Putamen (tissue), 1 donor: ENCODE measurements around the gene BTBD16.

ENCODE experiments used
- DNase-seq: peaks from one replicate; pipeline ENCODE4 v3.0.0-alpha.2; 2016; ENCODE audit warnings: low spot score

BTBD16 gene

DNA sequence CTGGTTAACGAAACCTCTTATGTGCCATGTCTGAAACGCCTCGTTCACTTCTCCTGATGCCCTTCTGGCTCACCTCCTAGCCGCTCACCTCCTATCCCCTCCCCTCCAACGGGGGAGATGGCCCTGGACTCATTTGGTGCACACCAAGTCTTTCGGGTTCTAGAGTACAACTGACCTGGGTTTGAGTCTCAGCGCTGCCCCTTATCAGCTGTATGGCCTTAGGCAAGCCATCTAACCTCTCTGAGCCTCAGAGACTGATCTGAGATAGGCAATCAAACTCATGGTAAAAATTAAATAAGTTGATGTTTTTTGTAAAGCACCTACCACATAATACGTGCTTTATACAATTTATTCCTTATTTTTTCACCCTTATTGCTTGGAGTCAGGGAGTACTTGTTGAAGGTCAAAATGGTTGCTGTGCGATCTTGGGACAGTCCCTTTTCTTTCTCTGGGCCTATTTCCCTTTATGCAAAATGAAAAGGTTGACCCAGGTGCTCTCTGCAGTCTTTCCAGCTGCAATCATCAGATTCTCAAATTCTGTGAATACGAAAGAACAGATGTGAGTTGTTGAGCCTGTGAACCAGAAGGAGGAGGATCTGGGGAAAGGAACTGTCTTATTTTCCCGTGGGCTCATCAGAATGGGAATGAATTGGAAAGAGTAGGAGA lies 72.2 kb downstream of the BTBD16 start:
- no peak for DNase-seq

DNA sequence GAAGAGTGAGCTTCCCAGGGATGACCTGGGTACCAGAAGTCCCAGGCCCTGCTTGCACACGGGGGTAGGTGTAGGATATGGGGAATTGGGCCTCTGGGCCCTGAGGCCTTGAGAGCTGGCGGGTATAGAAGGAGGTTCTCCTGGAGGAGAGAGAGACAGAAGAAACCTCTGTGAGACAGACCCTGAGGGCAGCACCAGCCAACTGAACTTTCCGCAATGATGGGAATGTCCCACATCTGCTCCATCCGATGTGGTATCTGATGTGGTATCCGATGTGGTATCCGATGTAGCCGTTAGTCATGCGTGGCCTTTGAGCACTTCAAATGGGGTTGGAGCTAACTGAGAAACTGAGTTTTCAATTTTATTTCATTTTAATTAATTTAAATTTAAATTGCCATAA lies 72.8 kb downstream of the BTBD16 start:
- no peak for DNase-seq

DNA sequence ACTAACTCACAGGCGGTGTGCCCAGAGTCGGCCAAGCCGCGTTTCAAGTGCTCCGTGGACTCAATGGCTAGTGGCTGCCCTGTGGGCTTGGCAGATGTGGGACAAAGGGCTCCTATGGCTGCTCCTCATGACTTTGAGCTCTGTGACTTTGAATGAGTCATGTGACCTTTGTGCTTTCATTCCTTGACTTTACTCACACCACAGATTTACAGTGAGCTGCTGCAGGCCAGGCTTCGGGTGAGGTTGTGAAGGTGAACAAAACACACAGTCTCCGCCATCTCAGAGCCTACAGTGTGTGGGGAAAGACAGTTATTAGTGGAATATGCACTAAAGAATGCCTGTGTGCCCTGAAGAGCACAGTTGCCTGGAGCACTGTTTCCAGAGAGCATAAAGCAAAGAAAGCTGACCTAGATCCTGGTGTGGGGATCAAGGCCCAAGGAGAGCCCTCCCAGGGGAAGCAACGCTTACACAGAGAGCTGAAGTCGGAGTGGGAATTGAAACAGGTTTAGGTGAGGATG lies 73.7 kb downstream of the BTBD16 start:
- DNase-seq: peak; percentile 72

DNA sequence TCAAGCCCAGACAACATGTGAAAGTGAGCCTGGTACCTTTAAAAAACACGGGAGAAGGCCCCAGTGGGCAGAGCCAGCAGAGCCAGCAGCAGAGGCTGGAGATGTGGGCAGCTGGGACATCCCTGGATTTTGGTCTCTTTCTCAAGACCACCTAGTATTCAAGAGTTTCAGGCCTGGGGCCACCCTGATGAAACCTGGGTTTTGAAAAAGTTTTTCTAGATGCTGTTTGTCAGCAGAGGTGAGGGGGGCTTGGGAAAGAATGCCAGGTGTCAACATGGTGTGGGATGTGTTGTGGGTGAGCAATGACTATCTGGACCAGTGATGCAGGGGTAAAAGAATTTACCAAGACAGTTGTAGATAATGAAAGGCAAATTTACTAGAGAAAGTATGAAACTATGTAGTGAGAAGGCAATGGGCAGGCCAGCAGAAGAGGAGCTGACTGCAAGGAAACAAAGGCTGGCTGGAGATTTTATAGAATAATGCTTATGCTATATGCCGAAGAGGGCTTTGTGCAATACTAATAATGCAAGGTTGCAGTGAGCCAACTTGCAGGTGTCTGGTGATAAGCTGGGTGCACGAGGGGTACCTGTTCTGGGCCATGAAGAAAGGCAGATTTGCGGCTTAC lies 75.3 kb downstream of the BTBD16 start:
- no peak for DNase-seq

DNA sequence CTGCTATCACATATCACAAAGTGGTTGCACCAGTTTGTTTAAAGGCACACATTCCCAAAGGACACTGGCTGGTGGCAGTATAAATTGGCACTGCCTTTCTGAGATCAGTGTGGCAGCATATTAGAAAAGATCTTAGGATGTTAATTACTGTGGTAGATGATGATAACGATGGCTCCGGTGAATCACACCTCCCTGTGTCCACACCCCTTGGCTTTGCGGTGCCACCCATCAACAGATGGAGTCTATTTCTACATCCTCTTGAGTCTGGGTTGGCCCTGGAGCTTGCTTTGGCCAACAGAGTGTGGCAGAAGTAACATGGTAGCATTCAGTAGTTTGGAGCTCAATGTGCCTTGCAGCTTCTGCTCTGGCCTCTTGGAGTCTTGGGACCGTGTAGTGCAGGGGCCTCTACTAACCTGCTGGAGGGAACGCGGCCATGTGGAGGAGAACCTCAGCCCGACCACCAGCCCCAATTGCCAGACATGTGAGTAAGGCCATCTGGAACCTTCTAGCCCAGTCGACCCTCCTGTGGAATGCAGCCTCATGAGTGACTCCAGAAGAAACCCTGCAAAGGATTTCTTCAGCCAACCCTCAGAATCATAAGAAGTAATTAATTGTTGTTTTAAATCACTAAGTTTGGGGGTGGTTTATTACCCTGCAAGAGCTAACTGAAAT lies 76.2 kb downstream of the BTBD16 start:
- no peak for DNase-seq

DNA sequence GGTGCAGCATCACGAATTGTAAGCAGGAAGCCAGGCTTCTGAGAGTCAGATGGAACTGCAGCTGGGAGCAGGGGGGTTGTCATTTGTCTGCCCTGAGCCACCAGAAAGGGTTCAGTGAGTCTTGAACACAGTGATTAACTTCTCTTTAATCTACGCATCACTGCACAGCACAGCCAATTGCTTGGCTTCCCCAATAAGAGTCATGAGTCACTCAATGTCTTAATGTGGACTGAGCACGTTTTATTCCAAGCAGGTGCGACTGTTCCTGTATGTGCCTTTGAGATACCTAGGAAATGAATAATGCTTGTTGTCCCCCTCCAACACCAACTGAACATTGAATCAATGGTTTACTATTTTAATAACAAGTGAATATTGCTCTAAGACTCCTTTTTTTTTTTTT lies 77.4 kb downstream of the BTBD16 start:
- no peak for DNase-seq

DNA sequence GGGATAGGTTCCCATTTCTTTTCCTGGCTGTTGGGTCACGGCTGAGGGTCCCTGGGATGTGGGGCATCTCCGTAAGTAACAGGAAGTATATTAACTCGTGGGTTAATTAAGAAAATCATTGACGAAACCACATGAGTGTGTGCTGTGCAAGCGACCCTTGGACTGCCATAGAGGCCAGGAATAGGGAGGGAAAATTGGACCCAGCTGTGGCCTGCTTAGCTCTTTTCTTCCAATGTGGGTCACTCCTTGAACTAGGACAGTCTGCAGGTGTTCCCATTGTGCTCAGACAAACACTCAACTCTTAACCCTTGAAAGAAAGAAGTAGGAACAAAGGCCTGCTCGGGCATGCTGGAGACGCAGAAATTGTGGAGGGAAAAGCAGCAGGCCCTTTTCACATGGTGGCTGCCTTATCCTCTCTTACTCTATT lies 77.9 kb downstream of the BTBD16 start:
- DNase-seq: no peak

DNA sequence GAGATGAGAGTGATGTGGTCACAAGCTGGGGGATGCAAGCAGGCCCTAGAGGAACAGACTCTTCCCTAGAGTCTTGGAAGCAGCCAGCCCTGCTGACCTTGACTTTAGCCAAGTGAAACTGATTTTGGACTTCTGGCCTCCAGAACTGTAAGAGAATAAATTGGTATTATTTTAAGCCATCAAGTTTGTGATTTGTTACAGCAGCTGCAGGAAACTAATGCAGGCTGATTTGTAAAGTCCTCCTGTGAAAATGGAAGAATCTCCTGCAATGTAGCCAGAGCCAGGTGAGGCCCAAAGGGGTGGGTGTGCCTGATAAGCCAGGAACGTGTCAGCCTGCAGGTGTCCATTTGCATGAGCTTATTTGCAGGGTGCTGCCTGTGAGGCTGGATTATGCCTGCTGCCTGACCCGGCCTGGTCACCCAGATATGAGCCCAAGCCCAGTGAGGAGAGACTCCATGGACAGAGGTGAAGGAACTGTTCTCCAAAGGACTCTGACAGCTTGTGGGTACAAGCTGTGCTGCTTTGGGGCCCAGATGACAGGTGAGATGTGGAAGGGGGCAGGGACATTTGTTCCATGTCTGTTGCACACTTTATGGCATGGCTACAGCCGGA lies 78.8 kb downstream of the BTBD16 start:
- no peak for DNase-seq

DNA sequence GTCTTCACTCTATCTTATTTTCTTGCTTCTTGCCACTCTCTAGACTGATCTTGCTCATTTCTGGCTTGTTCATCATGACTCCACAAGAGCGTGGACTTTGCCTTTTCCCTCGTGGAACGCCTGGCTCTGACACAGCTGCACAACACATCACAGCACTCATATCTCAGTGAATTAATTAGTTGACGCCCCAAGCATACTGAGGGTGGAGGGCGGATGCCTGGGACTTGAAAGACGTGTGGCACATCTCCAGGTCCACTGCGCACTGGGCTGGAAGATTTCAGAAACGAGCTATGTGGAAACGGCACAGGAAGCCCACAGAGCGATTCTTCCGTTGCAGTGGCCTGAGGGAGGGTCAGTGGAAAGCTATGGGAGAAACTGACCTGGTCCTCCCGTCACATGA lies 79.8 kb downstream of the BTBD16 start:
- DNase-seq: no peak

DNA sequence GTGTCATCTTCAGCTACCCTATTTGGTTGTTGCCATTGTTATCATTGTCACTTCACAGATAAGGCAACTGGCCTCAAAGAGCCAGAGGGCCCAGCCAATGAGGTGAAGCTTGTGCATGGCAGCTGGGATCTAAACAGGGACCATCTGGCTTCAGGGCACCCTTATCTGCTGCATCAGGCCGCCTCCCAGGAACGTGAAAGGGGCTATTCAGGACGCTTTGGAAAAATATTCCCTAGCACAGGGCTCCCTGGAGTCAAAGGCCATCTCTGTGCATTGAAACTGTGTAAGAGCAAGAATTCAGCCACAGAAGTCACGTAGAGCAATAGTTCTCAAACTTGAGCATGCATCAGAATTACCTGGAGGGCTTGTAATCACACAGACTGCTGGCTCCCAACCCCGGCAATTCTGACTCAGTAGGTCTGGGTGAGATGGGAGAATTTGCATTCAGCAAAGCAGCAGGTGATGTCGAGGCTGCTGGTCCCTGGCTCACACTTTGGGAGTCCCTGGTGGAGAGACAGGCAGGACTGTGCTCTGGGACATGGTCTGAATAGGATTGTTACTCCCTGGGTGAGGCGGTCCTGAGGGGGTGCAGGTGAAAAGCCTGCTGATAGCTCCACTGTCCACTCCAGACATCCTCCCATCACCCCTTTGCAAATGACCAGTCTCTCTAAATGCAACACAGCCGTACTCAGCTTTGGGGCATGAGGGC lies 81.9 kb downstream of the BTBD16 start:
- DNase-seq: no peak

DNA sequence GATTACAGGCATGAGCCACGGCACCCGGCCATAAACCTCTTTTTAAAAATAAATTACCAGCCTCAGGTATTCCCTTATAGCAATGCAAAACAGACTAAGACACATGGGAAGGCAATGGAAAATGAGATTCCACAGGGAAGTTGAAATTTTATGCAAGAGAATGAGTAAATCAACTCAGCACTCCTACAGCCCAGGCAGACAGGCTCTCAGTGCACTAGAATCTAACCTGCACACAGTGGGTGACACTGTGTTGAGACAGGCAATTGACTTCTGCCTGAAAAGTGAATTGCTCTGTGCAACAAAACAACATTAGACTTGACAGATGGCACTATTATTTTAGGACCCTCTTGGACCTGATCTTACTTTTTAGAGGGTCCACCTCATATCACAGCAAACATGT lies 83.3 kb downstream of the BTBD16 start:
- DNase-seq: no peak

DNA sequence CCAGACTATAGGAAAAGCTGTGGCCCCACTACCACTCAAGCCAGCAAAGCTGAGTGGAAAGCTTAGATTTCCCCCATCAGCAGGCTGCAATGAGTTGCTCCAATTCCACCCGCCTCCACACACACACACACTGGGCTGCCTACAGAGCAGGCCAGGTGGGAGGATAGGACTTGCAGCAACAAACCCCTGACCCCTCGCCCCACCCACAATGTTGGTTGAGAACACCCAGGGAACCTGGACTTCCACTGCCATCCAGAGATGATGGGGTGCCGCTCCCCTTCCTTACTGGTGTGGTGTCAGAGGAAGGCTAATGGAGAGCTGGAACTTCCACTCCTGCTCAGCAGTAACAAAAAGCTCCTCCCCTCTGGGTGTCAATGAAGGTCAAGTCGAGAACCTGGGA lies 86.6 kb downstream of the BTBD16 start:
- DNase-seq: no peak

DNA sequence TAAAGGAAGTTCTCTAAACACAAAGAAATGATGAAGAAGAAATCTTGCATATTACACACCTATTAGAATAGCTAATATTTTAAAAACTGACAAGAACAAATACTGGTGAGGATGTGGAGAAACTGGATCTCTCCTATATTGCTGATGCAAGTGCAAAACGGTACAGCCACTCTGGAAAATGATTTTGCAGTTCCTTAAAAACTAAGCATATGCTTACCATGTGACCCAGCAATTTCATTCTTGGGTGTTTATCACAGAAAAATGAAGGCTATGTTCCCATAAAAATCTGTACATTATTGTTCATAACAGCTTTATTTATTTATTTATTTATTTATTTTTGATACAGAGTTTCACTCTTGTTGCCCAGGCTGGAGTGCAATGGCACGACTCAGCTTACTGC lies 88.5 kb downstream of the BTBD16 start:
- no peak for DNase-seq

DNA sequence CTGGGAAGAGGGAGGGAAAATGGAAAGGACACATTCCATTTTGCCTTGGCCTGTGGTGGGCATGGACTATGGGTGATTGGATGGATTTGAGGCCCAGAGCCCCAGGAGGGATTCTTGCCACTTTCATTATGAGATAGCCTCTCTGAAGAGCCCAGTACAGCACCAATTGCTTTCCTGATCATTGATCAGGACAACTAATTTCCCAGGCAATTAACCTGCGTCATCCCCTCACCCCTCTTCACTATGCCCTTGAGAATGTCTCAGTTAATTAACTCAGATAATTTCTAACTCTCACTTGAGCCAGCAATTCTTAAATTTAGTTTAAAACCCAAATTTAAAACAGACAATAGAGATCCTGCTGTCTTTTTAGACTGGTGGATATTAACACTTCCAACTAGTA lies 90.0 kb downstream of the BTBD16 start:
- no peak for DNase-seq

DNA sequence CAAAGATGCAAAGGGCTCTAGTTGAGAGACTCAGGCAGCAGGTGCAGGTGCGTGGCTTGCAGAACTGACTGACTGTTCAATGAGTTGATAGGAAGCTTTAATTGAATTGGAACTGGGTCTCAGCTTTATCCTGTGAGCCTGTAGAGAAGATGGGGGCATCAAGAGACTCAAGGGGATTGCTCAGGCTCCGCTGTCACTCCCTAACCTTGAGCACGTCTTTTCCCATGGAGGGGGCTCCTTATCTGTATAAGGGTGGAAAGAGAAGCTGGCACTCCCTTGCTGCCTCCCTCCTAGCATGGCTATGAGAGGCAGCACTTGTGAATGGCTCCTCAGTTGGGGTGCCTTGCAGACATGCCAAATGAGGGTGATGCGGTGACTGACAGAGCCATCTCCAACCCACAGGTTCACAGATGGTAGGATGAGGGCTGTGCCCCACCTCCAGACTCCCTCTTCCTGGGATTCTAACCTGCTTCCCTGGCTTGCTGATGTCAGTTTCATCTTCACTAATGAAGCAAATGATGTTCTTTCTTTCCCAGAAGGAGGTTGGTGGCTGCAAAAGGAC lies 91.0 kb downstream of the BTBD16 start:
- DNase-seq: no peak

DNA sequence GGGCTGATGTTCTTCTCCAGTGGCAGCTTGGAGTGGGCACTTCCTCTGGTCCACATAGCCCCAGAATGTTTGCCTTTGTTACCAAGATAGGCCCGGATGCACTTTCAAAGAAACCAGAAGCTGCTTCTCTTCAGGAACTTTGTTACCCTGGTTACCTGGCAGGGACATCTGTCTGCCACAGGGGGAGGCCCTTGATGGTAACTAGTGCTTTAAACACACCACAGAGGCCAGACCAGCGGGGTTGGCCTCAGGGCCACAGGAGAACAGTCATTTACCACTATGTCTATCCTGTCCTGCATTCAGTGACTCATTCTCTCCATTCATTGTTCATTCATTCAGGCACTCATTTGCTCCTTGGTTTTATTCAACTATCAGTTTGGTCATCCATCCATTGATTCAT lies 91.5 kb downstream of the BTBD16 start:
- DNase-seq: no peak

DNA sequence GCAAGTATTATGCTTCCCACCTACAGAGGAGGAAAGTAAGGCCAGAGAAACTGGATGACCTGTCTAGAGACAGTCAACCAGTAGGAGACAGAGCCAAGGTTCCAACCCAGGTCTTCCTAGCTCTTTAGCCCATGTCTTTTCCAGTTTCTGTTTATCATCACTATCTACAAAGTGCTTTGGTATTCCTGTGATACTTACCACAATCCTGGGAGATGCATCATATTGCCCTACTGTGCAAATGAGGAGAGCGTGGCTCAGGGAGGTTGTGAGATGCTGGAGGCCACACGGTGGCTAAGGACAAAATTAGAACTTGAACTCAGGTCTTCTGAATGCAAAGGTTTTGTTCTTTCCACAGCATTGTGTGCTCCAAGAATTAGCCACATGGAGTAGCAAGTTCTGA lies 92.2 kb downstream of the BTBD16 start:
- no peak for DNase-seq

DNA sequence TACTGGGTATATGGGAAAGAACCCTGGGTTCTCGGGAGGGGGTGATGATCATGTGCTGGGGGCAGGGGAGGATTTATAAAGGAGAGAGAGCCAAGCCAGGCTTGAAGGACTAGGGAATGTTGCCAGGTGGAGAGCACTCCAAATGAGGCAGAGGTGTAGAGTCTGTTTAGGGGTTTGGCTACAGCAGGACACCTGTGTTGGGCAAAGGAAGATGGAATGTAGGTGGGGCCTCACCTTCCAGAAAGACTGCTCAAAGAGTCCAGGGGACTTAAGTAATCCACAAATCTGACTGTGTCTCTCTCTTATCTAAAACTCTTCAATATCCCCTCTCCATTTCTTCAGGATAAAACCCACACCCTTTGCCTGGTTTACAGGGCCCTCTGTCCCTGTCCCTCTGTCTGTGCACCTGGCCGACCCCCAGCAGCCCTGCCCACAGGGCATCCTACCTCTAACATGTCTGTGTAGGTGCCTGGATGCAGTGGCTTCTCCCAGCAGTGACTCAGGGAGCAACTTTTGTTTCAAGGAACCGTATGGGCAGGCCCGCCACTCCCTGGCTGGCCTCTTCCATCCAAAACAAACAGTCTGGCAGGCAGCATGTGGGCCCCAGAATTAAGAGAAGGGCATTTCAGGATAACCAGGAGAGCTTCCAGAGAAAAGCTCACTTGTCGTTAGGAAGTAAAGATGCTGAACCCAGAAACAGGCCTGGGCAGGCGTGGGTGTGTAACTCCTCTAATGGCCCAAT lies 92.8 kb downstream of the BTBD16 start:
- DNase-seq: no peak

DNA sequence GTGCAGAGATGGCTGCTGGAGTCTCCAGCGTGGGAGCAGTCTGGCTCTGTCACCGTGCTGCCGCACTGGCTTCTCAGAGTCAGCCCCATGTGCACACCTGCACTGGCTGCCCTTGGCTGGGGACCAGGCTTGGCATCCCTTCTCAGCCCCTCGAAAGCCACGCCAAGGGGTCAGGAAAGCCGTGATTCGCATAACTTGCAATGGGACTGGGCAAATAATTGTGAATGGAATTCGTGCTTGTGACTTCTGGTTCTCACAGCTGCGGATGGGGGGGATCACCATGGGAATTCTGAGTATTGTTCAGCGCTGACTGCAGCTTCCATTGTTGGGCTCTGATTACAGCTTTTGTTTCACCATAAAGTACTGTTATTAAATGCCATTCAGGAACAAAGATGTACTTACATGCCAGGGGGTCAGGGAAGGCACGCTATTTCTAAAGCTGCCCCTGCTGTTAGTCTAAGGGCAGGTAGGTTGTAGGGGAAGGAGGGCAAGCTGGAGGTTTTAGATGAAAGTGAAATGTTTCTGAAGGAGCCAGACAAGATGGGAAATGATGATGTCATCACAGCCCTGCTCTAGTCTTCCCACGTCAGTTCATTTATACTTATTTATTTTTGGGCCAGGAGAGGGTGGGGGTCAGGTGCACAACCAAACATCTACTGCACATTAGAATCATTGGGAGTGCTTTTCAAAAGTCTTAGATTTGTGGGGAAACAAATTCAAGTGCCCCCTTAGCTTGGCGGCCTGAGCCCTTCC lies 97.6 kb downstream of the BTBD16 start:
- DNase-seq: peak; percentile 85

DNA sequence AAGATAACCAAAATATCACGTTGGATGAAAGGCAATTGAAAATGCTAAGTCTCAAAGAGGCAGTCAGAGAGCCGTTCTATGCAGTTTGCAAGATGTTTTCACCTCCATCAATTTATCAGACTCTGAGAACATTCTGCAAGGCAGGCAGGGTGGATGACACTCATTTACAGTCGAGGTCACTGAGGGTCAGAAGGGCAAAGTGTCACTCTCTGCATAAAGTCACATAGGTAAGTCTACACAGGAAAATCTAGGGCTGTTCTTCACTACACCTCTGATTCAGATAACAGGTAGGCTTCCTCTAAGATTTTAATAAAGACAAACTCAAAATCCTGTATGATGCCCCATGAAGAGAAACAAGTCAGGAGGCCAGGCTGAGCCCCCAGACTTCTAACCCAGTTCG lies 102.0 kb downstream of the BTBD16 start:
- no peak for DNase-seq

DNA sequence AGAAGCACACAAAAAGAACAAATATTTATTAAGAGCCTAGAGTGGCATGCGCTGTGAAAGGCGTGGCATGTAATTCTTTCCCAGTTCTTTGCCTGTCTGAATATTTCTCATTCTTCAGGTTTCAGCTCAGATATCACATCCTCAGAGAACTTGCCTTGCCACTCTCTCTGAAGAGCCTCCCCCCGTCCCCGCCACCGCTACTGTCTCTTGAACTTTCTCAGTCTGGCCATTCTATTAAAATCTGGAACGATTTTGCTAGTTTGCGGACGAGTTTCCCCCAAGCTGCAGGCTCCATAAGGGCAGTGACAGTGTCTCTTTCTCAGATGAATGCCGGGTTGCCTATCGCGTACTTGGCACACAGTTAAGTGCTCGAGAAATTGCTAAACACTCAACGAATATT lies 102.6 kb downstream of the BTBD16 start:
- no peak for DNase-seq
